ENCODE results near the gene TMEM273. TPM values are rescaled to one million over a fixed set of nuclear protein-coding genes. Genes with fewer than 3 reads are reported as not detected.
A peak's percentile ranks its signal among the peaks of the same experiment; 100 is the strongest.

TMEM273 gene
- total and polyA plus RNA-seq, 8 donors = 5.5 to 46.9 (median 7.0) TPM

DNA sequence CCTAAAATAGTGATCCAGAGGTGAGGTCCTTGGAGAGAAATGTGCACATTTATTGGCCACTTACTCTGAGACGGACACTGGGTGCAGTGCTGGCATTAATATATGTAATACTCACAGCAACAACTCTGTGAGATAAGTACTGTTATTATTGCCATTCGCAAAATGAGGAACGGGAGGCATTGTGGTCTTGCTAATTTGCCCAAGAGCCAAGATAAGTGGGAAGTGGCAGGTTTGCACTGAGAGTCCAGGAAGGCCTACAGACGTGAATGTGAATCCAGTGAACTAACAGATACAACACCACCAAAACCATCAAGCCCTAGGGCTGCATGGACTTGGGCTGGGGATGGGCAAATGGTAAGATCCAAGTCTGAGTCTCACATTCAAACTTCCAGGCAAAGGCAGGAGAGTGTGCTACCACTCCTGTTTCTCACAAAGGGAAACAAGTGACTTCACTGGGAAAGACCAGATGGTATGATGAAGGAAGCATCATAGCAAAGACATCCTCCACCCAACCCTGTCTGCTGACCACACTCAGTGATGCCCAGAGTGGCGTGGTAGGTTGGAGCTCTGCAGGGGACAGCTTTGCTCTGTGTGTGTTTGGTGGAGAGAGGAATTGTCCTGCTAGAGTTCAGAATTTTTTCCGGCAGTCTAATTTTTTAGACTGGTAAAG, 19.2 kb downstream of the TMEM273 start:
- ATAC-seq (no peak), DNase-seq (no peak)
- intact Hi-C loops (cut with DNase I) = loop anchor here in 1 of 2 donors (10.0 kb wide), 1 partner anchor 184 kb away; no protein-coding TSS in a partner anchor
- TF ChIP-seq, protein P1, sequence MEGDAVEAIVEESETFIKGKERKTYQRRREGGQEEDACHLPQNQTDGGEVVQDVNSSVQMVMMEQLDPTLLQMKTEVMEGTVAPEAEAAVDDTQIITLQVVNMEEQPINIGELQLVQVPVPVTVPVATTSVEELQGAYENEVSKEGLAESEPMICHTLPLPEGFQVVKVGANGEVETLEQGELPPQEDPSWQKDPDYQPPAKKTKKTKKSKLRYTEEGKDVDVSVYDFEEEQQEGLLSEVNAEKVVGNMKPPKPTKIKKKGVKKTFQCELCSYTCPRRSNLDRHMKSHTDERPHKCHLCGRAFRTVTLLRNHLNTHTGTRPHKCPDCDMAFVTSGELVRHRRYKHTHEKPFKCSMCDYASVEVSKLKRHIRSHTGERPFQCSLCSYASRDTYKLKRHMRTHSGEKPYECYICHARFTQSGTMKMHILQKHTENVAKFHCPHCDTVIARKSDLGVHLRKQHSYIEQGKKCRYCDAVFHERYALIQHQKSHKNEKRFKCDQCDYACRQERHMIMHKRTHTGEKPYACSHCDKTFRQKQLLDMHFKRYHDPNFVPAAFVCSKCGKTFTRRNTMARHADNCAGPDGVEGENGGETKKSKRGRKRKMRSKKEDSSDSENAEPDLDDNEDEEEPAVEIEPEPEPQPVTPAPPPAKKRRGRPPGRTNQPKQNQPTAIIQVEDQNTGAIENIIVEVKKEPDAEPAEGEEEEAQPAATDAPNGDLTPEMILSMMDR (IDR thresholded peaks at IDR 0.05) = no peak
- Histone ChIP-seq H3K27ac (no peak overlapping the region), H3K27me3 (no peaks in the 10 kb centered on the region), H3K4me1 (peaks cover 0 to 21% of the 10 kb centered on the region in 2 donors), H3K4me3 (no peak overlapping the region), H3K9me3 (no peaks in the 10 kb centered on the region), H3K36me3 (peaks cover 0 to 21% of the 10 kb centered on the region in 2 donors)

- ATAC-seq = no peak
- Histone ChIP-seq H3K36me3 (peaks cover 0 to 21% of the 10 kb centered on the region in 2 donors), H3K4me3 (no peak overlapping the region), H3K27me3 (no peaks in the 10 kb centered on the region), H3K27ac (no peak overlapping the region), H3K4me1 (peaks cover 0 to 18% of the 10 kb centered on the region in 2 donors), H3K9me3 (no peaks in the 10 kb centered on the region)
- TF ChIP-seq, protein P1 (IDR thresholded peaks at IDR 0.05) = no peak
- DNase-seq = peak in 1 of 4 donors; percentile 34
- intact Hi-C loops (cut with DNase I) = loop anchor here in 1 of 2 donors (10.0 kb wide), 1 partner anchor 183 kb away; no protein-coding TSS in a partner anchor
Measured at GRCh38 chr10:49168171-49168540, 20.0 kb downstream of the TMEM273 start.

DNA sequence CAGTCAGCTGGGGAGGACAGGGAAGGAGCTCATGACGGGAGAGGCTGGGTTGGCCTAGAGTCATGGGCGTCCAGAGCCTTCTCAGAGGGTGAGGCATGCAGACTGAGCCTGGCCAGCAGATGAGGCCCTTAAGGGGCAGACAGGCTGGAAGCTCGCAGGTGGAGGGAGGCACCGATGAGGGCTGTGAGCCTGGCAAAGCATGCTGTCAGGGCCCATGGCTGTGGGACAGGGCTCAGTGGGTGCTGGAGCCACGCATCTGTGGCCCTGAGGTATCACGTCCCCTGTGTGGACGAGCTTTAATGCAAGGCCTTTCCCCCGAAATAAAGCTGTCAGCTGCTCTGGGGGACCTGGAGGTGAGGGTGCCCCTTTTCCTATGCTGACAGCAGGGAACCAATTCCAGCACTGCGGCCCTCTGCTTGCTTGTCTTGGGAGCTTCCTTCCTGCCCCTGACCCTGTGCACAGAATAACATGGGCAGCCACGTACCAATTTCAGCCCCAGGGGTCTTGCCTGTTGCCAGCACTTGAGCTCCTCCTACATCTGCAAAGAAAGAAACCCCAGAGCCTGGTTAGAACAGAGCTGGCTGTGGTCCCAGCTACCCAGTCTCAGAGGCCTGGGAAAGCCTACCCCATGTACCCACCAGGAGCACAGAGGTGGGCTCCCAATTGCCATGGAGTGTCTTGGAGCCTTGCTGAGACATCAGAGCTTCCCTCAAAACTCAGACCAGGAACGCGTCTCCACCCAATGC, 20.6 kb downstream of the TMEM273 start:
- intact Hi-C loops (cut with DNase I) = loop anchor here in 1 of 2 donors (10.0 kb wide), 1 partner anchor 183 kb away; no protein-coding TSS in a partner anchor
- Histone ChIP-seq H3K9me3 (no peaks in the 10 kb centered on the region), H3K4me1 (peaks cover 0 to 18% of the 10 kb centered on the region in 2 donors), H3K27me3 (no peaks in the 10 kb centered on the region), H3K36me3 (peaks cover 0 to 21% of the 10 kb centered on the region in 2 donors), H3K4me3 (no peak overlapping the region), H3K27ac (no peak overlapping the region)
- peak in 1 of 4 donors; percentile 34 for DNase-seq
- ATAC-seq = no peak
- TF ChIP-seq, protein P1 (IDR thresholded peaks at IDR 0.05) = no peak

DNA sequence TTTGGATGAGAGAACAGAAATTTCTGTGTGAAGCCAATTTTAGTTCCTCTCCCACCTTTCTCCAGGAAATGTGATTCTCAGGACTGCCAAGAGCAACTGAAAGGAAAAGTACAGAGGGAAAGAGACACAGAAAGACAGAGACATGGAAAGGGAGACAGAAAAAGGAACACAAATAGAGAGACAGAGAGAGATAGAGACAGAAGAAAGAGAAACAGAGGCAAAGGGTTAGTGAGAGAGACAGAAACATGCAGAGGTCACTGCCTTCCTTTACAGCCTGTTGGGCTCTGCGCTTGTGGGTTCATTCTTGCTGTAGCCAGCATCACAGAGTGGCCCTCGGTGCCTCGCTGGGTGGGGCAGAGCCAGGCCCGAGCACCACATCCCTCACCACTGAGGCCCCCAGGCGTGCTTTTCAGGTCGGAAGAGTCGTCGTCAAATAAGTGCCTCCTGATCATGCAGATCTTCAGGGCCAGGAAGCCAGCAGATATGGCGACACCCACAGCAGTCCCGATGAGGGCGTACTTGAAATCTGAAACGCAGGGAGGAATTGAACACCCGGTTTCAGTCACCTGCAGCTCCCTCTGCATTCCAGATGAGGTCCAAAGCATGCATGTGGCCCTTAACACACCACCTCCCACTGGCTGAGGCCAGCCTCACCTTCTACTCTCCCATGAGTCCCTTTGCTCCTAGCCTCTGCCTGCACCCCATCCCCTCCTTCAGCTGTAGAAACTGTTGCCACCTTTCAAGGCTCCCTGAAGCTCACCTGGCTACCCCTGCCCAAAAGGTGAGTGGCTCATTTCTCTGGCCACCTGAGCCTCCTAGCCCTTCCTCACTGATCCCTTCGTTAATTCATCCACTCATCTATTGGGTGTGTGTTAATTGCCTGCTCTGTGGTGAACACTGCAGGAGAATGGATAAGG, 21.4 kb downstream of the TMEM273 start:
- DNase-seq = no peak
- no peak overlapping the region for H3K4me3 ChIP-seq
- no peaks in the 10 kb centered on the region for H3K27me3 ChIP-seq
- intact Hi-C loops (cut with DNase I) = loop anchor here in 1 of 2 donors (10.0 kb wide), 1 partner anchor 182 kb away; no protein-coding TSS in a partner anchor
- no peak for ATAC-seq
- H3K9me3 ChIP-seq = no peaks in the 10 kb centered on the region
- no peak overlapping the region for H3K27ac ChIP-seq
- TF ChIP-seq, protein P1 (IDR thresholded peaks at IDR 0.05) = no peak
- peaks cover 0 to 15% of the 10 kb centered on the region in 2 donors for H3K4me1 ChIP-seq
- peaks cover 0 to 21% of the 10 kb centered on the region in 2 donors for H3K36me3 ChIP-seq

Measured in left lung (tissue), 10 donors.